H1 (cell line): ENCODE data around the gene ZDHHC24.

Experiments used
- POLR2A ChIP-seq, 2 experiments: IDR thresholded peaks; 1 replicate in 1 of 2; 2 replicates in 1 of 2; pipeline ENCODE4 v1.6.1; 2011; ENCODE audit warnings: low read depth in 2 of 2, low read length in 2 of 2, mild to moderate bottlenecking in 2 of 2; ENCODE audit errors: control extremely low read depth in 1 of 2
- TAF1 ChIP-seq: IDR thresholded peaks from 2 replicates; pipeline ENCODE4 v1.6.1; 2011; ENCODE audit warnings: mild to moderate bottlenecking, low read depth, low read length
- TF ChIP-seq, protein P1 (sequence below), 3 experiments: IDR thresholded peaks; 1 replicate in 2 of 3; 2 replicates in 1 of 3; pipeline versions ENCODE4 v1.5.1 to v1.6.1; 2011; ENCODE audit warnings: low read length in 3 of 3, mild to moderate bottlenecking in 3 of 3, inconsistent platforms in 2 of 3, low read depth in 1 of 3, moderate library complexity in 1 of 3; ENCODE audit not compliant: insufficient read depth in 1 of 3; ENCODE audit errors: control extremely low read depth in 1 of 3

DNA sequence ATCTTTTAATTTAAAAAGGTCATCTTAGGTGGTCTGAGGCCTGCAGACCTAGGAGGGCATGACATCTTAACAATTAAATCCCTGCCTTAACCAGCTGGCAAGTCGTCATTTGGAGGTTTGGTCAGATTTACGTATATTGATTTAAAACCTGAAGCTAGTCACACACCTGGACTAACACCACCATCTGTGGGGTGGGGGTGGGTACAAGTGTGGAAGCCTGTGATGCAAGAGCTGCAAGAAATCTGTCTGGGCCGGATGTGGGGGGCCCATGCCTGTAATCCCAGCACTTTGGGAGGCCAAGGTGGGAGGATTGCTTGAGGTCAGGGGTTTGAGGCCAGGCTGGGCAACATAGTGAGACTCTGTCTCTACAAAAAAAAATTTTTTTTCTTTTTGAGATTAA, 35.4 kb upstream of the ZDHHC24 start:
- TF ChIP-seq, protein P1, sequence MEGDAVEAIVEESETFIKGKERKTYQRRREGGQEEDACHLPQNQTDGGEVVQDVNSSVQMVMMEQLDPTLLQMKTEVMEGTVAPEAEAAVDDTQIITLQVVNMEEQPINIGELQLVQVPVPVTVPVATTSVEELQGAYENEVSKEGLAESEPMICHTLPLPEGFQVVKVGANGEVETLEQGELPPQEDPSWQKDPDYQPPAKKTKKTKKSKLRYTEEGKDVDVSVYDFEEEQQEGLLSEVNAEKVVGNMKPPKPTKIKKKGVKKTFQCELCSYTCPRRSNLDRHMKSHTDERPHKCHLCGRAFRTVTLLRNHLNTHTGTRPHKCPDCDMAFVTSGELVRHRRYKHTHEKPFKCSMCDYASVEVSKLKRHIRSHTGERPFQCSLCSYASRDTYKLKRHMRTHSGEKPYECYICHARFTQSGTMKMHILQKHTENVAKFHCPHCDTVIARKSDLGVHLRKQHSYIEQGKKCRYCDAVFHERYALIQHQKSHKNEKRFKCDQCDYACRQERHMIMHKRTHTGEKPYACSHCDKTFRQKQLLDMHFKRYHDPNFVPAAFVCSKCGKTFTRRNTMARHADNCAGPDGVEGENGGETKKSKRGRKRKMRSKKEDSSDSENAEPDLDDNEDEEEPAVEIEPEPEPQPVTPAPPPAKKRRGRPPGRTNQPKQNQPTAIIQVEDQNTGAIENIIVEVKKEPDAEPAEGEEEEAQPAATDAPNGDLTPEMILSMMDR (IDR thresholded peaks at IDR 0.05; ENCODE audit: control extremely low read depth in 1 of 3, insufficient read depth in 1 of 3, low read depth in 1 of 3, low read length in 3 of 3), result no peak
- TF ChIP-seq TAF1 (no peak), POLR2A (IDR thresholded peaks at IDR 0.05; ENCODE audit: control extremely low read depth in 1 of 2, low read depth in 2 of 2, low read length in 2 of 2) (no peak)
